ENCODE data around the gene WDR1. TPM values are rescaled to one million over a fixed set of nuclear protein-coding genes. Genes with fewer than 3 reads are reported as not detected.
A peak's percentile ranks its signal among the peaks of the same experiment; 100 is the strongest.

Gene WDR1
- total RNA-seq, 1 experiment from 2014 or later = 367 TPM

DNA sequence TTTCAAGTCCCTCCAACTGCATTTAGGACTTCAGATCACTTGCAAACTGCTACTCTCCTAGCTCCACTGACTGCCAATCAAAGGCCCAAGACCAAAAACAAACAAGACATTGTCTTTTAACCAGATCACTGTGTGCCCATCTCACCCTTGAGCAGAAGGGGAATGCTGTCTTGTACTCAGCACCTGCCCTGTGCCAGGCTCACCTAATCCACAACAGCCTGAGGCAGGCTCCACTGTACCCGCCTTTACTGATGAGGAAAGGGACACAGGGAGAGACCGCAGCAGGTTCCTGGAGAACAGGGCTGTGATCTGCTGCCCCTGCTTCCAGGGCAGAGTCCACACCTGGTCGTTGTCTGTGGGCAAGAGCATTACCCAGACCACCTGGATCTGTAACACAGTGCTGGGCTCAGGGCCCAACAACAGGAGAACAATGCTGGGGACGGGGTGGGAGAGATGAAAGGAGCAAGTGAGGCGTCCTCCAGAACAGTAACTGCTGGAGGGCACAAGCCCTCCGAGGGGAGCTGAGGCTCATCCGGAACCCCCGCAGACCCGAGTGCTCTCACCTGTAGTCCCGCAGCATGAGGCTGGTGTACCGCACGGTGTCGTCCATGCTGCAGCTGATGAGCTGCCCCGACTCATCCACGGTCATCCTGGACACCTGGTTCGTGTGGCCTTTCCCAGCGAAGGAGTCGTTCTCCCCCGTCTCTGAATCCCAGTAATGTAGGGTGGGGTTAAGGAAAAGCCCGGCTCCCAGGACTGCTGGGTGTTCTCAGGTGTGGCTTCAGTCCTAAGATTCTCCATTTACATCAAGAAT lies 33.9 kb downstream of the WDR1 start:
- no peak overlapping the region for H2BK12ac ChIP-seq (ENCODE audit: insufficient read length, low read depth, low read length)
- H4K20me1 ChIP-seq (ENCODE audit: control insufficient read depth, insufficient read depth, insufficient read length) = no peaks in the 10 kb centered on the region
- H3K79me1 ChIP-seq (ENCODE audit: insufficient read depth, low read depth, low read length, poor library complexity, severe bottlenecking) = no peaks in the 10 kb centered on the region
- H3K23ac ChIP-seq (ENCODE audit: insufficient read length, low read depth, low read length) = no peak overlapping the region
- Mint-ChIP-seq H3K36me3 (ENCODE audit: insufficient read depth in 1 of 3, low read depth in 3 of 3) (peaks cover 40 to 97% (median 96%) of the 10 kb centered on the region in 3 experiments; a peak in 6 of 7 replicates), H3K4me1 (no peaks in the 10 kb centered on the region), H3K4me3 (no peak overlapping the region), H3K9me3 (no peaks in the 10 kb centered on the region), H3K27me3 (ENCODE audit: low read depth) (no peaks in the 10 kb centered on the region; the same call in 1 of the 2 replicates), H3K27ac (peak overlapping the region in 1 of 3 experiments; percentile 43; a peak in 2 of 7 replicates)
- no peaks in the 10 kb centered on the region for H3K27me3 ChIP-seq (ENCODE audit: insufficient read depth, low read length)
- H3K4me2 ChIP-seq (ENCODE audit: insufficient read depth, insufficient read length, low read length) = no peak overlapping the region
- H3K9ac ChIP-seq (ENCODE audit: extremely low read depth, insufficient read length, low read length) = no peak overlapping the region
- H3K27ac ChIP-seq (ENCODE audit: insufficient read length, low read depth, low read length) = no peak overlapping the region
- no peak overlapping the region for H4K5ac ChIP-seq (ENCODE audit: insufficient read length, low read depth, low read length)
- H4K91ac ChIP-seq (ENCODE audit: insufficient read length, low read depth, low read length) = no peak overlapping the region
- H3K9me3 ChIP-seq (ENCODE audit: control insufficient read depth, low read depth, low read length) = no peaks in the 10 kb centered on the region
- no peak overlapping the region for H2AK5ac ChIP-seq (ENCODE audit: insufficient read length, low read length)
- no peak overlapping the region for H3K56ac ChIP-seq (ENCODE audit: insufficient read length, low read depth, low read length)
- H2BK20ac ChIP-seq (ENCODE audit: low read depth, low read length, poor library complexity, severe bottlenecking) = no peak overlapping the region
- no peak overlapping the region for H2BK5ac ChIP-seq (ENCODE audit: insufficient read length, low read length)
- H2BK120ac ChIP-seq (ENCODE audit: low read depth, low read length, poor library complexity, severe bottlenecking) = no peak overlapping the region
- no peak overlapping the region for H2AFZ ChIP-seq (ENCODE audit: low read length)
- no peak overlapping the region for H2BK15ac ChIP-seq (ENCODE audit: low read depth, low read length)
- H4K8ac ChIP-seq (replicated peaks; ENCODE audit: insufficient read length, low read depth, low read length) = no peak overlapping the region
- peaks cover 3% of the 10 kb centered on the region for H3K23me2 ChIP-seq (ENCODE audit: insufficient read length, low read depth, low read length, poor library complexity, severe bottlenecking)
- no peak overlapping the region for H3K18ac ChIP-seq (ENCODE audit: insufficient read length, low read depth, low read length)
- H3K4ac ChIP-seq (ENCODE audit: low read depth, low read length) = no peak overlapping the region
- DNase-seq = no peak
- H3K4me1 ChIP-seq (ENCODE audit: insufficient read depth, low read length) = no peaks in the 10 kb centered on the region
- no CpG with 5 or more reads among the region's 20 CpGs for whole genome bisulfite sequencing (ENCODE audit: extremely low coverage, insufficient read length, low lambda C conversion rate)
- no peak overlapping the region for H3T11ph ChIP-seq (ENCODE audit: low read length)
- TF ChIP-seq, protein P1, sequence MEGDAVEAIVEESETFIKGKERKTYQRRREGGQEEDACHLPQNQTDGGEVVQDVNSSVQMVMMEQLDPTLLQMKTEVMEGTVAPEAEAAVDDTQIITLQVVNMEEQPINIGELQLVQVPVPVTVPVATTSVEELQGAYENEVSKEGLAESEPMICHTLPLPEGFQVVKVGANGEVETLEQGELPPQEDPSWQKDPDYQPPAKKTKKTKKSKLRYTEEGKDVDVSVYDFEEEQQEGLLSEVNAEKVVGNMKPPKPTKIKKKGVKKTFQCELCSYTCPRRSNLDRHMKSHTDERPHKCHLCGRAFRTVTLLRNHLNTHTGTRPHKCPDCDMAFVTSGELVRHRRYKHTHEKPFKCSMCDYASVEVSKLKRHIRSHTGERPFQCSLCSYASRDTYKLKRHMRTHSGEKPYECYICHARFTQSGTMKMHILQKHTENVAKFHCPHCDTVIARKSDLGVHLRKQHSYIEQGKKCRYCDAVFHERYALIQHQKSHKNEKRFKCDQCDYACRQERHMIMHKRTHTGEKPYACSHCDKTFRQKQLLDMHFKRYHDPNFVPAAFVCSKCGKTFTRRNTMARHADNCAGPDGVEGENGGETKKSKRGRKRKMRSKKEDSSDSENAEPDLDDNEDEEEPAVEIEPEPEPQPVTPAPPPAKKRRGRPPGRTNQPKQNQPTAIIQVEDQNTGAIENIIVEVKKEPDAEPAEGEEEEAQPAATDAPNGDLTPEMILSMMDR (conservative IDR thresholded peaks at IDR 0.05) = no peak
- no peak overlapping the region; the same call in 1 of the 2 replicates for H3K14ac ChIP-seq (ENCODE audit: insufficient read depth, low read length)
- H3K79me2 ChIP-seq (ENCODE audit: insufficient read depth, low read length) = no peaks in the 10 kb centered on the region

Measured in H9 (cell line).